HG02623 (cell line): Measurements from ENCODE around the gene RPUSD4.

ENCODE experiments used
- ATAC-seq: cut with Tn5 transposase; IDR thresholded peaks from one replicate; pipeline ENCODE4 v1.9.1; 2021; ENCODE audit warnings: moderate library complexity; ENCODE audit not compliant: unreplicated experiment

The RPUSD4 gene

DNA sequence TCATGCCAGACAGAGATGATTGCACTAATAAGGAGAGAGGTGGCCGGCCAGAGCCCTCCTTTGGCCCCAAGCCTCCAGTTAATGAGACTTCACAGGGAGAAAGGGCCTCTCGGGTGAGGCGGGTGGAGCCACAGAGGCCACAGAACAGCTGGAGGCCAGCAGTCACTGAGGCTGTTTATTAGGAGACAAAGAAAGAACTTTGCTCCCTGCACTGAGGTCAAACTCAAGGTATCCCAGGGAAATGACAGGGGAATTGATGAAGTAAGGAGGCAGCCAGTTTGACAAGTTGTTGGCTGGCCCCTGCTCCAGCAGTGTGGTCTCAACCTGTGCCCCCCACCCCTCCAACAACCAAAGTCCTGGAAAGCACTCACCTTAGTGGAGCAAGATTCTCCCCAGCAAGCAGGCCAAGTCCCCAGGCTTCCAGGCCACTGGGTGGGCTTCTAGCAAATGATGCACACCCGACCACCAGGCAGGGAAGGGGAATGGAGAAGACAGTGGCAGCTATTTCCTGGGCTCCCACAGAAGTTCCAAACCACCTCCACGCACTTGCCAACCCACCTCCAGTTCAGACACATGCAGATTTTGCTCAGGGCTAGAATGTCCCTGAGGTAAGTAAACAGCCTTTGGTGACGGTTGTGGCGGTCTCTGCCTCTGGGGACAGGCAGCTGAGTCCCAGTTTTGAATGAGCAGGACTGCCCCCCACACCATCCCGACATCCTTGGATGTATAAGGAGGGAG lies 53.2 kb downstream of the RPUSD4 start:
- ATAC-seq = no peak

DNA sequence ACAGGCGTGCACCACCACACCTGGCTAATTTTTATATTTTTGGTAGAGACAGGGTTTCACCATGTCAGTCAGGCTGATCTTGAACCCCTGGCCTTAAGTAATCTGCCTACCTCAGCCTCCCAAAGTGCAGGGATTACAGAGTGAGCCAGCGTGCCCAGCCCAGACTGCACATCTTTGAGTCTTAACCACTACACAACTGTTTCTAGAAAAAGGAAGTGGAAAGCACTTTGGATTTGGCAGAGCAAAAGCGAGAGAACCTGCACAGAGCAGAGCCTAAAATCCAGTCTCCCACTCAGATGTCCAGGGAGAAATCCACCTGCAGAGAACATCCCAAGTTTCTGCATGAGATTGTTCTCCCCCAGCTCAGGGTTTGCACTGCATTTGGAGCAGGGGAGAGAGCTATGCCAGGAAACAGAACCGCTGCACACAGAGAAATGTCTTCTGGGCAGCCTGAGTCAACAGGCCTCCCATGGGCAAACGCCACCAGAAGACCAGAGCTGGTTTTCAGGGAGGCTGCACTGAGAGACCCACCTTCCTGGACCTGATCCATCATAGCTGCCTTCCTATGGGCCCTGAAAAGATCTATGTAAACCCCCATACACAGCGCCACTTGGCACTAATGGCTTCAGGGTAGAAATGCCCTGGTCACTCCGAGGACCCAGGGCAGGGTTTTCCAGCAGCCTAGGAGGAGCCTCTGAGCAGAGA lies 54.0 kb downstream of the RPUSD4 start:
- no peak for ATAC-seq

DNA sequence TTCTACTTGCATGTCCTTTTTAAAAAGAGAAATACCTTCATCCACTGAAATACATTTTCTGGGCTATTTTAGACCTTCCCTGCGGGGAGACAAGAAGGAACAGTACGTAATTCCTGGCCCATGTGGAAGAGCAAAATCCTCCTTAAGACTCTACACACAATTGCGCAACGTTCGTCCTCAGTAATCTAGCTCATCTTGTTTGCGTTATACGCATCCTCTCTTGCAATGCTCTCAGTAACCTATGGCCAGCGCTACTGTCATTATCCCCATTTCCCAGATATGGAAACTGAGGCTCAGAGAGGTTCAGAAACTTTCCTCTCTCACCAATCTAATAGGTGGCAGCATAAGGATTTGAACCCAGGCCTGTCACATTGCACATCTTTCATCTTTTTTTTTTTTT lies 54.6 kb downstream of the RPUSD4 start:
- no peak for ATAC-seq

DNA sequence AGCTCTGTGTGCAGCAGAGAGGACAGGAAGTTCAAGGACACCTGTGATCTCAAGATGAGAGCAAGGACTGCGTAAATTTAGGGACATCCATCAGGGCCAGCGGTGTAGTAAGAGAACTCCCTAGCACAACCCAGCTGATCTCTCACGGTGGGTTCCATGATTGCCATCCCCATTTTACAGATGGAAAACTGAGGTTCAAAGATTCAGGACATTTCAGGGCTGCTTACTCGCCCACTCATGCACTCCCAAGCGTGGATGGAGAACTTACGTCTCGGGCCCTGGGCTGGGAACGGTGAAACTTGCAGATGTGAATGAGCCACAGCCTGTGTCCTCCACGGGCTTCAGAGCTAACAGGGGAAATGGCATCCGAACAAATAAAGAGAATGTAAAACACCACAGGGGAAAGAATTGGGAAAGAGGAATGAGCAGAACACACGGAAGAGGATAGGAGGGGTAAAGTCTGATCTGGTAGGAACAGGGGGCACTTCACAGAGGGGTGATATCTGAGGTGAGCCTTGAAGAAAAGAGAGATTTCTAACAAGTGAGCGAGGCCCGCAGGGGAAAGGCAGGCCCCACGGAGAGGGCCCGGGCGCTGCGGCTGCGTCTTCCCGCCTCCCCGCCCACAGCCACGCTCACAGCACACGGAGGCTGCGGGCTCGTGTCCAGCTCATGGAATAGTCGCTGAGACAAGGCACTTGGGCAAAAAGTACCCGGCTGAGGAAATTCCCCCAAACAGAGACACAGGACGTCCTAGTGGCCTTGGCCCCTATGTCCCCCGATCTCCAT lies 55.9 kb downstream of the RPUSD4 start:
- ATAC-seq = no peak

DNA sequence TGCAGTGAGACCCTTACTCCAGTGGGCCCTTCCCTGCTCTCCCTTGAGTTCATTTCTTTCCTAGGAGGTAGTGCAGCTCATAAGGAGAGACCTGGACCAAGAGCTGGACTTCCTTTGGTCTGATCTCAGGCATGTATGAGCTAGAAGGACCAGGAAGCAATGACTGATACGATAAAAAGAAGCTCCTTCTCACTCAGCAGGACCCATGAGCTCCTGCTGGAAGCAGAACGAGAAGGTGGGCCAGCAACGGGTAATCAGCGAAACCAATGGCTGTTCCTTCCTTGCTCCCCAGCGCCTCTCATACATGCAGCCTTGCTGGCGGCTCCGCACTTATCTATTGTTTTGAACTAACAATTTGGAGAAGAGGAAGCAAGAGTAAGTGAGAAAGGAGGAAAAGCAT lies 56.8 kb downstream of the RPUSD4 start:
- no peak for ATAC-seq

DNA sequence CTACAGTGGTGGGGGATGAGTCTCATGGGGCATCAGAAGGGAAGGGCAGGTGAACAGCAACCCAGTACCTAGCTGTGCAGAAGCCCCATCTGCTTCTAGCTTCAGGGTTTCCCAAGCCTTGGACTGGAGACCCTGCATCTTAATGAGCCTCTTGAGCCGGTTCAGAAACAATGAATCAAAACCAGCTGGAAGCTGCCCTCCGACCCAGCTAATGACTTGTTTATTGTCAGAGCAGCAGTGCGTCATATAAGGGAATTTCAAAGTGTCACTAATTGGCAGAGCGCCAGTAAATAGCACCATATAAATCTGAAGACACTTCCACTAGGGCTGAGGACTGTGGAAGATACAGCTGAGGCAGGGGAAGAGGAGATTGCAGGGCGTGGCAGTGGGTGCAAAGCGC lies 57.5 kb downstream of the RPUSD4 start:
- ATAC-seq = no peak

DNA sequence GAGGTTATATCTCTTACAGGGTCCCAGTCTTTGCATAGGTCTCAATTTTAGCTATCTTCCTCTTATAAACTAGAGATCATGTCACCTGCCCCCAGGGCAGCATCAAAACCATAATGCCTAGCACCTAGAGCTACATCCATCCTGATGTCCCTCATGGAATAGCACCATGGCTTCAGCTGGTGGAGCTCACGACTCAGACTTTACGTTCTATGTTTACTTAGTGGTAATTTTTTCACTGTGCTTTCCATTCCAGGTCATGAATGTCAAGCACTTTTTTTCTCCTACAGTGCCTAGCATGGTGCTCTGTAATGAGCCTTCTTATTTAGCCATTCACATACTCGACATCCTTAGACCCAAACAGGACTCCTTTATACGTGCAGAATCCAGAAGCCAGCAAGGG lies 58.4 kb downstream of the RPUSD4 start:
- no peak for ATAC-seq

DNA sequence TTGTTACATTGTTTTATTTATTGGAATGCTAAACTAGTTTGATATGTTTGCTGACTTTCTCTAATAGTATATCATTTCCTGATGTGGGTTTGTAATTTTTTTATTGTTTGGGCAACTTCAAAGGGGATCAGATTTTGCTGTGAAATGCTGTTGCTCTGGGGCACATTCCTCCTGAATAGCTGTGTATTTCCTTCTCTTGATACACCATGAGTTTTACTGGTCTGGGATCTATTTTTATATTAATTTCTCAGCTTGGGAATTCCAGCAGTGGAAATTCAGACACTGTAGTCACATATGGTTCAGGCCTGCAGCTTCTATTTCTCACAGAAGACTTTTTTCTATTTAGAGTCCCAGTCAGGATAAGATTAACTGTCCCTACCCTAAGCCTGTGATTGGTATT lies 58.9 kb downstream of the RPUSD4 start:
- no peak for ATAC-seq

DNA sequence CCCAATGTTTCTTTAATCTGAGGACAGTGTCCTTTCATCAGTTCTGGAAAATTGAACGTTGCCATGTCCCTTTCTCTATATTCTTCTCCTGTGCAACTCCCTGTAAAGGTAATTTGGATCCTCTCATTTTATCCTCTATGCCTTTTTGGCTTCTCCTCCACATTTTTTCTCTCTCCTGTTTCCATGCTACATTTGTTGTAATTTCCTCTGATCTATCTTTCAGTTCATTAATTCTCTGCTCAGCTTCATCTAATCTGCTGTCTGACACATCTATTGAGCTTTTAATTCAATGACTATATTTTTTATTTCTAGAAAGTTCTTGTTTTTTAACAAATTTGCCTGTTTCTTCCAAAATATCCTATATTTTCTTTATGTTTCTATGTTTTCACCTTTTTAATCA lies 59.3 kb downstream of the RPUSD4 start:
- ATAC-seq = no peak
